Liver (tissue), 9 donors: Measurements from ENCODE around the gene PPP2R2C. TPM values are rescaled to one million over a fixed set of nuclear protein-coding genes. Genes with fewer than 3 reads are reported as not detected.

Experiments
- DNase-seq: peaks from one replicate; pipeline ENCODE4 v3.0.0-alpha.2; 2017; ENCODE audit warnings: low spot score
- H3K27ac ChIP-seq, 2 donors: one replicate each; pipeline ENCODE4 v1.7.0; 2013; ENCODE audit warnings: inconsistent platforms in 2 of 2, low read length in 2 of 2, control low read depth in 1 of 2, low read depth in 1 of 2, mild to moderate bottlenecking in 1 of 2
- H3K27me3 ChIP-seq, 4 donors: one replicate each; pipeline versions ENCODE4 v1.6.1 to v1.7.0; 2013; ENCODE audit warnings: low read length in 3 of 4, inconsistent platforms in 1 of 4, mild to moderate bottlenecking in 1 of 4, moderate library complexity in 1 of 4; ENCODE audit not compliant: control insufficient read depth in 4 of 4, insufficient read depth in 4 of 4
- H3K36me3 ChIP-seq, 4 donors: one replicate each; pipeline versions ENCODE4 v1.6.1 to v1.7.0; 2013; ENCODE audit warnings: low read length in 3 of 4, mild to moderate bottlenecking in 3 of 4, low read depth in 1 of 4, moderate library complexity in 1 of 4; ENCODE audit not compliant: control insufficient read depth in 4 of 4, insufficient read depth in 3 of 4
- H3K4me1 ChIP-seq, 4 donors: one replicate each; pipeline versions ENCODE4 v1.6.1 to v1.7.0; 2013; ENCODE audit warnings: low read length in 3 of 4, mild to moderate bottlenecking in 3 of 4, moderate library complexity in 1 of 4; ENCODE audit not compliant: control insufficient read depth in 4 of 4, insufficient read depth in 4 of 4
- H3K4me3 ChIP-seq, 3 donors: one replicate each; pipeline versions ENCODE4 v1.6.1 to v1.7.0; 2013; ENCODE audit warnings: low read length in 3 of 3, control low read depth in 1 of 3, low read depth in 1 of 3, mild to moderate bottlenecking in 1 of 3
- H3K9ac ChIP-seq, 2 donors: one replicate each; pipeline ENCODE4 v1.7.0; 2013; ENCODE audit warnings: low read length in 2 of 2, mild to moderate bottlenecking in 2 of 2, moderate library complexity in 2 of 2, control low read depth in 1 of 2, low read depth in 1 of 2
- H3K9me3 ChIP-seq, 4 donors: one replicate each; pipeline versions ENCODE4 v1.6.1 to v1.7.0; 2013; ENCODE audit warnings: low read length in 3 of 4; ENCODE audit not compliant: control insufficient read depth in 4 of 4
- FOXA1 ChIP-seq: IDR thresholded peaks from 2 replicates; pipeline ENCODE4 v1.6.1; 2016; ENCODE audit warnings: antibody characterized with exemption
- FOXA2 ChIP-seq: IDR thresholded peaks from 2 replicates; pipeline ENCODE4 v1.6.1; 2016; ENCODE audit warnings: antibody characterized with exemption
- GABPA ChIP-seq, 2 donors: IDR thresholded peaks in 1 of 2; conservative IDR thresholded peaks in 1 of 2; 2 replicates each; pipeline ENCODE4 v1.6.1; 2016; ENCODE audit warnings: antibody characterized with exemption in 2 of 2, mild to moderate bottlenecking in 1 of 2, moderate library complexity in 1 of 2
- HNF4A ChIP-seq, 2 donors: conservative IDR thresholded peaks; 2 replicates each; pipeline ENCODE4 v1.6.1; 2016; ENCODE audit warnings: antibody characterized with exemption in 2 of 2, mild to moderate bottlenecking in 2 of 2
- HNF4G ChIP-seq: IDR thresholded peaks from 2 replicates; pipeline ENCODE4 v1.6.1; 2016; ENCODE audit warnings: antibody characterized with exemption
- JUND ChIP-seq, 2 donors: IDR thresholded peaks; 2 replicates each; pipeline ENCODE4 v1.6.1; 2016; ENCODE audit warnings: antibody characterized with exemption in 2 of 2
- NR2F2 ChIP-seq: IDR thresholded peaks from 2 replicates; pipeline ENCODE4 v1.6.1; 2016; ENCODE audit warnings: antibody characterized with exemption
- RAD21 ChIP-seq, 2 donors: IDR thresholded peaks; 2 replicates each; pipeline ENCODE4 v1.6.1; 2016; ENCODE audit warnings: antibody characterized with exemption in 2 of 2, mild to moderate bottlenecking in 2 of 2
- RXRA ChIP-seq, 2 donors: IDR thresholded peaks; 2 replicates each; pipeline ENCODE4 v1.6.1; 2017 to 2018; ENCODE audit warnings: antibody characterized with exemption in 2 of 2, mild to moderate bottlenecking in 1 of 2
- SP1 ChIP-seq: IDR thresholded peaks from 2 replicates; pipeline ENCODE4 v1.6.1; 2018; ENCODE audit warnings: antibody characterized with exemption, mild to moderate bottlenecking
- TAF1 ChIP-seq: conservative IDR thresholded peaks from 2 replicates; pipeline ENCODE4 v1.6.1; 2016; ENCODE audit warnings: antibody characterized with exemption, mild to moderate bottlenecking
- YY1 ChIP-seq: IDR thresholded peaks from 2 replicates; pipeline ENCODE4 v1.6.1; 2016; ENCODE audit warnings: antibody characterized with exemption, mild to moderate bottlenecking
- WGBS: extraction: QIAGEN DNeasy Blood & Tissue Kit; methylation state at CpG from one replicate; pipeline ENCODE4 v1.1.7; 2013; 5-methylcytosine and 5-hydroxymethylcytosine counted together
- polyA plus RNA-seq, 2 donors: library from polyadenylated mRNA; stranded (reverse) in 1 of 2; unstranded in 1 of 2; fragments of 200-250 nt in 1 of 2; fragments of >200 nt in 1 of 2; fragmentation: Nextera tagmentation in 1 of 2; extraction: Ambion mirVana in 1 of 2; gene quantifications; one replicate each; pipeline versions ENCODE4 v1.2.1 to v1.2.3, GENCODE V29; 2013 to 2015
- total RNA-seq, 2 donors: library from RNA; depleted of rRNA; stranded (reverse); fragments of >200 nt; gene quantifications; one replicate each; pipeline ENCODE4 v1.2.3, GENCODE V29; 2014
- TF ChIP-seq, protein P1 (sequence below): IDR thresholded peaks from 2 replicates; pipeline ENCODE4 v1.6.1; 2016; ENCODE audit warnings: antibody characterized with exemption, mild to moderate bottlenecking
- TF ChIP-seq, protein P2 (sequence below): IDR thresholded peaks from 2 replicates; pipeline ENCODE4 v1.6.1; 2016; ENCODE audit warnings: antibody characterized with exemption
- TF ChIP-seq, protein P3 (sequence below): fragments of 150-350 bp; IDR thresholded peaks from 2 replicates; pipeline ENCODE4 v1.5.1; 2017; ENCODE audit warnings: improper control_type of control experiment, low read depth, low read length; ENCODE audit not compliant: missing input control
- TF ChIP-seq, protein P4 (sequence below): IDR thresholded peaks from 2 replicates; pipeline ENCODE4 v1.6.1; 2016; ENCODE audit warnings: antibody characterized with exemption
- TF ChIP-seq, protein P5 (sequence below): IDR thresholded peaks from 2 replicates; pipeline ENCODE4 v1.6.1; 2016; ENCODE audit warnings: antibody characterized with exemption
- donor health status: healthy.
- donor health status: healthy.
- donor health status: healthy.
- donor health status: healthy.
- donor health status: healthy.

The PPP2R2C gene
- total and polyA plus RNA-seq, 4 donors: under 0.01 to 0.01 TPM; not detected in 2

DNA sequence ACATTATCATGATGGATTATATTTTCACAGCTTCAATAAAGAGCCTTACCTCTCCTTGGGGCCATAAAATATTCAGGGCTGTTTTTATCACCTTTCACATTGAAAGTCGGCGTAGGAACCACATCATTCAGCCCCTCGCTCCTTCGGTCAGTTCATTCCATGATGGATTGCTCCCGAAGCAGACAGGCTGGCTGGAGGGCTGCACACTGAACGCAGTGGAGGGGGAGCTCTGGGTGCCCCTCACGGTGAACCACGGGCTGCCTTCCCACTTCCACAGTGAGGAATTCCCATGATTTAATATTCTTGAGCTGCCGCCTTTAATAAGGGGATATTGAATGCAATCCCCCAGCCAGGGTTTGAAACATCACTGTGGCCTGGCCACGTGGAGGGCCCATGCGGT, 16.0 kb downstream of the PPP2R2C start:
- H3K4me3 ChIP-seq: no peak overlapping the region
- no peaks in the 10 kb centered on the region for H3K36me3 ChIP-seq
- peaks cover 4 to 11% (median 9%) of the 10 kb centered on the region in 4 donors for H3K9me3 ChIP-seq
- H3K27ac ChIP-seq: no peak overlapping the region
- TF ChIP-seq FOXA1 (no peak), NR2F2 (no peak), HNF4G (no peak), YY1 (no peak), TAF1 (no peak), SP1 (no peak), HNF4A (conservative IDR thresholded peaks at IDR 0.05) (no peak), RXRA (IDR thresholded peaks at IDR 0.05) (no peak), GABPA (IDR thresholded peaks at IDR 0.05 in 1 of 2, conservative IDR thresholded peaks at IDR 0.05 in 1 of 2) (no peak), RAD21 (IDR thresholded peaks at IDR 0.05) (no peak), FOXA2 (no peak), JUND (IDR thresholded peaks at IDR 0.05) (no peak)
- TF ChIP-seq, protein P1, sequence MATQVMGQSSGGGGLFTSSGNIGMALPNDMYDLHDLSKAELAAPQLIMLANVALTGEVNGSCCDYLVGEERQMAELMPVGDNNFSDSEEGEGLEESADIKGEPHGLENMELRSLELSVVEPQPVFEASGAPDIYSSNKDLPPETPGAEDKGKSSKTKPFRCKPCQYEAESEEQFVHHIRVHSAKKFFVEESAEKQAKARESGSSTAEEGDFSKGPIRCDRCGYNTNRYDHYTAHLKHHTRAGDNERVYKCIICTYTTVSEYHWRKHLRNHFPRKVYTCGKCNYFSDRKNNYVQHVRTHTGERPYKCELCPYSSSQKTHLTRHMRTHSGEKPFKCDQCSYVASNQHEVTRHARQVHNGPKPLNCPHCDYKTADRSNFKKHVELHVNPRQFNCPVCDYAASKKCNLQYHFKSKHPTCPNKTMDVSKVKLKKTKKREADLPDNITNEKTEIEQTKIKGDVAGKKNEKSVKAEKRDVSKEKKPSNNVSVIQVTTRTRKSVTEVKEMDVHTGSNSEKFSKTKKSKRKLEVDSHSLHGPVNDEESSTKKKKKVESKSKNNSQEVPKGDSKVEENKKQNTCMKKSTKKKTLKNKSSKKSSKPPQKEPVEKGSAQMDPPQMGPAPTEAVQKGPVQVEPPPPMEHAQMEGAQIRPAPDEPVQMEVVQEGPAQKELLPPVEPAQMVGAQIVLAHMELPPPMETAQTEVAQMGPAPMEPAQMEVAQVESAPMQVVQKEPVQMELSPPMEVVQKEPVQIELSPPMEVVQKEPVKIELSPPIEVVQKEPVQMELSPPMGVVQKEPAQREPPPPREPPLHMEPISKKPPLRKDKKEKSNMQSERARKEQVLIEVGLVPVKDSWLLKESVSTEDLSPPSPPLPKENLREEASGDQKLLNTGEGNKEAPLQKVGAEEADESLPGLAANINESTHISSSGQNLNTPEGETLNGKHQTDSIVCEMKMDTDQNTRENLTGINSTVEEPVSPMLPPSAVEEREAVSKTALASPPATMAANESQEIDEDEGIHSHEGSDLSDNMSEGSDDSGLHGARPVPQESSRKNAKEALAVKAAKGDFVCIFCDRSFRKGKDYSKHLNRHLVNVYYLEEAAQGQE: no peak
- TF ChIP-seq, protein P2, sequence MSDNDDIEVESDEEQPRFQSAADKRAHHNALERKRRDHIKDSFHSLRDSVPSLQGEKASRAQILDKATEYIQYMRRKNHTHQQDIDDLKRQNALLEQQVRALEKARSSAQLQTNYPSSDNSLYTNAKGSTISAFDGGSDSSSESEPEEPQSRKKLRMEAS: no peak
- TF ChIP-seq, protein P3, sequence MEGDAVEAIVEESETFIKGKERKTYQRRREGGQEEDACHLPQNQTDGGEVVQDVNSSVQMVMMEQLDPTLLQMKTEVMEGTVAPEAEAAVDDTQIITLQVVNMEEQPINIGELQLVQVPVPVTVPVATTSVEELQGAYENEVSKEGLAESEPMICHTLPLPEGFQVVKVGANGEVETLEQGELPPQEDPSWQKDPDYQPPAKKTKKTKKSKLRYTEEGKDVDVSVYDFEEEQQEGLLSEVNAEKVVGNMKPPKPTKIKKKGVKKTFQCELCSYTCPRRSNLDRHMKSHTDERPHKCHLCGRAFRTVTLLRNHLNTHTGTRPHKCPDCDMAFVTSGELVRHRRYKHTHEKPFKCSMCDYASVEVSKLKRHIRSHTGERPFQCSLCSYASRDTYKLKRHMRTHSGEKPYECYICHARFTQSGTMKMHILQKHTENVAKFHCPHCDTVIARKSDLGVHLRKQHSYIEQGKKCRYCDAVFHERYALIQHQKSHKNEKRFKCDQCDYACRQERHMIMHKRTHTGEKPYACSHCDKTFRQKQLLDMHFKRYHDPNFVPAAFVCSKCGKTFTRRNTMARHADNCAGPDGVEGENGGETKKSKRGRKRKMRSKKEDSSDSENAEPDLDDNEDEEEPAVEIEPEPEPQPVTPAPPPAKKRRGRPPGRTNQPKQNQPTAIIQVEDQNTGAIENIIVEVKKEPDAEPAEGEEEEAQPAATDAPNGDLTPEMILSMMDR: no peak
- TF ChIP-seq, protein P4, sequence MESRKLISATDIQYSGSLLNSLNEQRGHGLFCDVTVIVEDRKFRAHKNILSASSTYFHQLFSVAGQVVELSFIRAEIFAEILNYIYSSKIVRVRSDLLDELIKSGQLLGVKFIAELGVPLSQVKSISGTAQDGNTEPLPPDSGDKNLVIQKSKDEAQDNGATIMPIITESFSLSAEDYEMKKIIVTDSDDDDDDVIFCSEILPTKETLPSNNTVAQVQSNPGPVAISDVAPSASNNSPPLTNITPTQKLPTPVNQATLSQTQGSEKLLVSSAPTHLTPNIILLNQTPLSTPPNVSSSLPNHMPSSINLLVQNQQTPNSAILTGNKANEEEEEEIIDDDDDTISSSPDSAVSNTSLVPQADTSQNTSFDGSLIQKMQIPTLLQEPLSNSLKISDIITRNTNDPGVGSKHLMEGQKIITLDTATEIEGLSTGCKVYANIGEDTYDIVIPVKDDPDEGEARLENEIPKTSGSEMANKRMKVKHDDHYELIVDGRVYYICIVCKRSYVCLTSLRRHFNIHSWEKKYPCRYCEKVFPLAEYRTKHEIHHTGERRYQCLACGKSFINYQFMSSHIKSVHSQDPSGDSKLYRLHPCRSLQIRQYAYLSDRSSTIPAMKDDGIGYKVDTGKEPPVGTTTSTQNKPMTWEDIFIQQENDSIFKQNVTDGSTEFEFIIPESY: no peak
- TF ChIP-seq, protein P5, sequence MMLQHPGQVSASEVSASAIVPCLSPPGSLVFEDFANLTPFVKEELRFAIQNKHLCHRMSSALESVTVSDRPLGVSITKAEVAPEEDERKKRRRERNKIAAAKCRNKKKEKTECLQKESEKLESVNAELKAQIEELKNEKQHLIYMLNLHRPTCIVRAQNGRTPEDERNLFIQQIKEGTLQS: no peak
- DNase-seq: no peak
- H3K9ac ChIP-seq: no peak overlapping the region
- peaks cover 0 to 10% (median 0%) of the 10 kb centered on the region in 4 donors for H3K27me3 ChIP-seq
- H3K4me1 ChIP-seq: no peaks in the 10 kb centered on the region
- WGBS: 79% methylated on average over 11 of the region's 11 CpGs
